Osteoblast (primary cell): ENCODE measurements around the gene SV2B. TPM values are rescaled to one million over a fixed set of nuclear protein-coding genes. Genes with fewer than 3 reads are reported as not detected.

Experiments used
- DNase-seq: peaks from one replicate; pipeline ENCODE4 v3.0.0; 2011; ENCODE audit warnings: low spot score, mixed read lengths; ENCODE audit not compliant: insufficient read length; ENCODE audit errors: missing footprints
- H2AFZ ChIP-seq: 2 replicates; pipeline ENCODE4 v1.6.0; 2011; ENCODE audit warnings: mild to moderate bottlenecking, low read length
- H3K27ac ChIP-seq: 2 replicates; pipeline ENCODE4 v1.5.1; 2011; ENCODE audit warnings: mild to moderate bottlenecking, low read depth, low read length, moderate library complexity
- H3K27me3 ChIP-seq: 2 replicates; pipeline ENCODE4 v1.6.0; 2012; ENCODE audit warnings: mild to moderate bottlenecking, control low read depth, inconsistent platforms, low read length, moderate library complexity; ENCODE audit not compliant: insufficient read depth
- H3K36me3 ChIP-seq: 2 replicates; pipeline ENCODE4 v1.5.1; 2011; ENCODE audit warnings: mild to moderate bottlenecking, low read length, control low read depth, moderate library complexity; ENCODE audit not compliant: insufficient read depth
- H3K4me1 ChIP-seq: 2 replicates; pipeline ENCODE4 v1.5.1; 2011; ENCODE audit warnings: mild to moderate bottlenecking, low read length, control low read depth, moderate library complexity; ENCODE audit not compliant: insufficient read depth
- H3K4me2 ChIP-seq: 2 replicates; pipeline ENCODE4 v1.6.0; 2011; ENCODE audit warnings: mild to moderate bottlenecking, low read length; ENCODE audit not compliant: insufficient read depth
- H3K4me3 ChIP-seq: fragments of 200-600 bp; sonication (generic); 3 replicates; pipeline ENCODE4 v1.5.1; 2012; ENCODE audit warnings: mild to moderate bottlenecking, low read length, inconsistent platforms; ENCODE audit not compliant: insufficient read depth
- H3K79me2 ChIP-seq: 2 replicates; pipeline ENCODE4 v1.6.0; 2012; ENCODE audit warnings: mild to moderate bottlenecking, low read length, control low read depth, inconsistent platforms; ENCODE audit not compliant: insufficient read depth
- H3K9me3 ChIP-seq: 2 replicates; pipeline ENCODE4 v1.5.1; 2011; ENCODE audit warnings: low read depth, low read length, control low read depth
- H4K20me1 ChIP-seq: 2 replicates; pipeline ENCODE4 v1.6.0; 2012; ENCODE audit warnings: mild to moderate bottlenecking, low read length, control low read depth; ENCODE audit not compliant: insufficient read depth
- total RNA-seq: library from RNA; depleted of rRNA; stranded (reverse); fragments of >200 nt; gene quantifications from 2 replicates; pipeline ENCODE4 v1.2.3, GENCODE V29; 2012
- TF ChIP-seq, protein P1 (sequence below): IDR thresholded peaks from 2 replicates; pipeline ENCODE4 v1.5.1; 2011; ENCODE audit warnings: mild to moderate bottlenecking, low read depth, low read length, moderate library complexity; ENCODE audit errors: extremely low read depth

The SV2B gene
- total RNA-seq, 1 donor: not detected

DNA sequence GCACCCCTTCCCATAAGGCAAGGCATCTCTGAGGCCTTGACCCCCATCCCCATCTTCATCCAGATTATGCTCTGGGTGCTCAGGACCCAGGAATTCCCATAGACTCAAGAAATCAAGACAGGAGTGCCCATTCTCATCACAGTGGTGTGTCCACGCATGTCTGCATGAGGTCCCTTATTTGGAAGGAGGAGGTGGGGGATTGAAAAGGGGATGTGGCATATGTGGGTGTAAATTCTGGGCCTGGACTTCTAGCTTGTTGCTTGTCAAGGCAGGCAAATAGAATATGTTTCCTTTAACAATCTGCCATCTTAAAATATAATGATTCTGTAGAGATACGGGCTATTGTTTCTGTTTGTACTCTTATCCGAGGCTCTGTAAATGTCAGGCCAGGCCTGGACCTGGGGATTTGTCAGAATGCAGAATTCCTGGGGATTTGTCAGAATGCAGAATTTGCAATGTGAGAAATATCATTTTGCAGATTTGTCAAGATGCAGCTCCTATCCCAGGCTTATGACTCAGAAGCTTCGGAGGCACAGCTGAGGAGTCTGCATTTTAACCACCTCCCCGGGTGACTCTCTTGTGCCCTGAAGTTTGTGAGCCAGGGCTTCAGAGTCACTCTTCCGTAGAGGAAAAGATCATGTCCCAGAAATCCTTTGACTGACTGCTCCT, 157.8 kb downstream of the SV2B start:
- H4K20me1 ChIP-seq: no peaks in the 10 kb centered on the region
- peak; percentile 68 for DNase-seq
- H3K79me2 ChIP-seq: no peaks in the 10 kb centered on the region
- H3K4me1 ChIP-seq: no peaks in the 10 kb centered on the region
- H3K4me3 ChIP-seq: no peak overlapping the region
- H3K36me3 ChIP-seq: no peaks in the 10 kb centered on the region
- no peak overlapping the region for H3K27ac ChIP-seq
- H2AFZ ChIP-seq: no peak overlapping the region
- TF ChIP-seq, protein P1, sequence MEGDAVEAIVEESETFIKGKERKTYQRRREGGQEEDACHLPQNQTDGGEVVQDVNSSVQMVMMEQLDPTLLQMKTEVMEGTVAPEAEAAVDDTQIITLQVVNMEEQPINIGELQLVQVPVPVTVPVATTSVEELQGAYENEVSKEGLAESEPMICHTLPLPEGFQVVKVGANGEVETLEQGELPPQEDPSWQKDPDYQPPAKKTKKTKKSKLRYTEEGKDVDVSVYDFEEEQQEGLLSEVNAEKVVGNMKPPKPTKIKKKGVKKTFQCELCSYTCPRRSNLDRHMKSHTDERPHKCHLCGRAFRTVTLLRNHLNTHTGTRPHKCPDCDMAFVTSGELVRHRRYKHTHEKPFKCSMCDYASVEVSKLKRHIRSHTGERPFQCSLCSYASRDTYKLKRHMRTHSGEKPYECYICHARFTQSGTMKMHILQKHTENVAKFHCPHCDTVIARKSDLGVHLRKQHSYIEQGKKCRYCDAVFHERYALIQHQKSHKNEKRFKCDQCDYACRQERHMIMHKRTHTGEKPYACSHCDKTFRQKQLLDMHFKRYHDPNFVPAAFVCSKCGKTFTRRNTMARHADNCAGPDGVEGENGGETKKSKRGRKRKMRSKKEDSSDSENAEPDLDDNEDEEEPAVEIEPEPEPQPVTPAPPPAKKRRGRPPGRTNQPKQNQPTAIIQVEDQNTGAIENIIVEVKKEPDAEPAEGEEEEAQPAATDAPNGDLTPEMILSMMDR: no peak
- H3K27me3 ChIP-seq: no peaks in the 10 kb centered on the region
- no peaks in the 10 kb centered on the region for H3K9me3 ChIP-seq
- H3K4me2 ChIP-seq: no peak overlapping the region

DNA sequence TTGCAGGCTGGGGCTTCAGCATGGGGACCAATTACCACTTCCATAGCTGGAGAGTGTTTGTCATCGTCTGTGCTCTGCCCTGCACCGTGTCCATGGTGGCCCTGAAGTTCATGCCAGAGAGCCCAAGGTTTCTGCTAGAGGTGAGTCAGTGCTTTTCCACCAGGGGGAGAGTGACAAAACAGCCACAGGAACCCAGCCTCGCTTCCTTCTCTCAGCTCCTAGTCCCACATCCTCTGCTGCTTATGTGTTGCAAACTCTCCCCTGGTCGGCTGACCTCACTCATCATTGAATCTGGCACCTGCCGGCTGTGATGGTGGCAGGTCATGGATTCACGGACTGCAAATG, 158.3 kb downstream of the SV2B start:
- no peaks in the 10 kb centered on the region for H3K36me3 ChIP-seq
- H3K9me3 ChIP-seq: no peaks in the 10 kb centered on the region
- TF ChIP-seq, protein P1: peak; percentile 10
- no peak overlapping the region for H3K4me2 ChIP-seq
- no peak overlapping the region for H3K4me3 ChIP-seq
- no peaks in the 10 kb centered on the region for H3K27me3 ChIP-seq
- no peak overlapping the region for H2AFZ ChIP-seq
- H4K20me1 ChIP-seq: no peaks in the 10 kb centered on the region
- H3K4me1 ChIP-seq: no peaks in the 10 kb centered on the region
- no peak overlapping the region for H3K27ac ChIP-seq
- H3K79me2 ChIP-seq: no peaks in the 10 kb centered on the region
- no peak for DNase-seq

DNA sequence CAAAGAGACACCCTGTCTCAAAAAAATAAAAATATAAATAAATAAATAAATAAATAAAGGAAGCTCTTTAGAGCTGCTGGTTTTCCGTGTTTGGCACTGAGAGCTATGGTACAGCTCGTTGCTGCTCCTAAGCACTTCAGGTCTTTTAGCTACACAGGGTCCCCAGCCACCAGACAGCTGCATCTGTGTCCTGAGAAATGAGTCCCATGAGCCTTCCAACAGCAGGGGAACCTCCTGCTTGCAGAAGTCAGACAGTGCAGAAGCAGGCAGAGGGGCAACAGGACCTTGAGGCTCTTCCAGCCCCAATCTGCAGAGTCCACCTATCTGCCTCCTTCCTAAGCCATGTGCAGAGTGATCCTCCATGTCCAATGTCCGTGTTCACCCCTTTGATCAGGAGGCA, 159.0 kb downstream of the SV2B start:
- Histone ChIP-seq H3K36me3 (no peaks in the 10 kb centered on the region), H3K4me3 (no peak overlapping the region), H2AFZ (no peak overlapping the region), H4K20me1 (no peaks in the 10 kb centered on the region), H3K4me1 (peaks cover 4% of the 10 kb centered on the region), H3K27me3 (no peaks in the 10 kb centered on the region), H3K27ac (no peak overlapping the region), H3K4me2 (no peak overlapping the region), H3K9me3 (no peaks in the 10 kb centered on the region), H3K79me2 (no peaks in the 10 kb centered on the region)
- TF ChIP-seq, protein P1: no peak
- DNase-seq: no peak

DNA sequence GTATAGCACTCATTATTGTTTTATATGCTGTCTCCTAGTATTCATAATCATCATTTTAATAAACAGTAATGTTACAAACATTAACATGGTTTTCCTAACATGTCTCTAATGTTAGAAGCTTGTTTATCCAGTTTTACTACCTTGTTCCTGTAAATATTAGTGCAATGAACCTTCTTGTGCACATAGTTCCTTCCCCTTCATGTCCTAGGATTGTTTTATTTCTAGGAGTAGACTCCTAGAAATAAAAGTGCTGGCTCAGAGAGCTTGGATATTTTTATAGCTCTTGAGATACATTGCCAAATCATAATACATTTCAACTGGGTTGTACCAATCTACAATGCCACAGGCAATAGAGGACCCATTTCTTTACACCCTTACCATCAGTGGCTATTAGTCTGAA, 161.3 kb downstream of the SV2B start:
- no peaks in the 10 kb centered on the region for H3K79me2 ChIP-seq
- H3K4me2 ChIP-seq: no peak overlapping the region
- no peaks in the 10 kb centered on the region for H3K36me3 ChIP-seq
- TF ChIP-seq, protein P1: no peak
- no peak overlapping the region for H3K27ac ChIP-seq
- H3K4me3 ChIP-seq: no peak overlapping the region
- H3K9me3 ChIP-seq: no peaks in the 10 kb centered on the region
- no peaks in the 10 kb centered on the region for H3K27me3 ChIP-seq
- no peak for DNase-seq
- H2AFZ ChIP-seq: no peak overlapping the region
- H3K4me1 ChIP-seq: peaks cover 10% of the 10 kb centered on the region
- H4K20me1 ChIP-seq: no peaks in the 10 kb centered on the region
